Glomerular visceral epithelial cell (primary cell): ENCODE measurements around the gene MEN1.

Source experiments
- DNase-seq: peaks from one replicate; pipeline ENCODE4 v3.0.0-alpha.2; 2016; ENCODE audit errors: extremely low spot score

The MEN1 gene

GRCh38 chr11:64801561-64802369 is 8.6 kb downstream of the MEN1 start:
- no peak for DNase-seq

DNA sequence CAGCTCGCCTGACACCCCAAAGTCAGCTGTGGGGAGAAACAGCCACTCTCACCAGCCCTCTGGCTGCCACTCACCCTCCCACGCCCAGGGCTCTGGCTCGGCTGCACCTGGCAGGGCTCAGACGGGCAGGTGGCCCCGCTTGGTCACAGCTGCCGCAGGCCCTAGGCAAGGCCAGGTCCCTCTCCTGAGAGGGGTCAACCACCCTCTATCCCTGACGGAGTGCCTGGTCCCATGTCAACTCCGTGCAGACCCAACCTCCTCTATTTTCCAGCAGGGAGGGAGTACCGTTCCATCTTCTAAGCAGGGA is 9.2 kb downstream of the MEN1 start:
- no peak for DNase-seq

DNA sequence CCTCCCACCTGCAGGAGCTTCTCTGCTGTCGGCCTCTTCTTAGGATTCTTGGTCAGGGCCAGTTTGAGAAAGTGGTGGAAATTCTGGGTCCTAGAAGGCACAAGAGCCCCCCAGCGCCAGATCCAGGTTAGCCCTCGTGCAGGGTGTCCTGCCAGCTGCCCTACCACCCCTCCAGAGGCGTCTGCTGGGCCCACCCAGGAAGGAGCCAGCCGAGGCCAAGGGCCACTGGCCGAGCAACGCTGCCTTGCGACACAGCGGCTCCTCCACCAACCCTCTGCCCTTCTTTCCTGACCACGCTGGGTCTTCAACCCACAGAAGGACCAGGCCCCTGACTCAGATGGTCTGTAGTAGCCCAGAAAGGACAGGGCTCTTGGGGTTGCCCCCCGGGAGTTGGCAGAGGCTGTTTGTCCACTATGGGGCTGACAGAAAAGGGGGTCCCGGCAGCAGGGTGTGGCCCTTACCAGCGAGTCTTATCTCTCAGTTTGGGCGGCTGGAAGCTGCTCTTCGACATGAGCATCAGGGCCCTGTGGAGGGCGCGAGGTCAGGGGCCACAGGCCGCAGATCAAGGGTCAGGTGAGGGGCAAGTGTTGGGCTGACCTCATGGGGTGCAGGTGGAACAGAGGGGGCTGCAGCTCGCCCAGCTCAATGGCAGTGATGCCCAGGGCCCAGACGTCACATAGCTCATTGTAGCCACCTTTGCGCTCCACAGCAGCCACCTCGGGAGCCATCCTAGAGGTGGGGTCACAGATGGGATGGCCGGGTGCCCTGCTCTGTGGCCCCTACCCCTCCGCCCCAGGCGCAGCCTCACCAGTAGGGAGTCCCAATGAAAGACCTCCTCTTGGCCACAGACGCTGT is 9.8 kb downstream of the MEN1 start:
- DNase-seq: no peak

- DNase-seq: no peak
Measured at GRCh38 chr11:64799623-64800302, 10.6 kb downstream of the MEN1 start.

DNA sequence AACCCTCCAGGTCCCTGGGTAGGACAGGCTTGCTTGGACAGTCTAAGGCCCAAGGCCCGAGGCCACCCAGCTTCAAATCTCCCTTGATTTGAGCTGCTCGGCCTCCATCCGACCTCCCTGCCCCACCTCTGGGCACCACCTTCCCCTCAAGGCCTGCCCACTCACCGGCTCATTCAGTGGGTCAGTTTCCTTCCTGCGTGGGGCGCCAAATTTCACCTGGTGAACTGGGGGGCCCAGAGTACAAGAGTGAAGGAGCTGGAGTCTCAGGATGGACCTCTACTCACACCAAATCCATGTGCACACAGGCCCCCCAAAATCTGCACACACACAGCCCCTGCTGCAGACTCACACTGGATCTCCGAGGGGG is 11.1 kb downstream of the MEN1 start:
- DNase-seq: no peak

DNA sequence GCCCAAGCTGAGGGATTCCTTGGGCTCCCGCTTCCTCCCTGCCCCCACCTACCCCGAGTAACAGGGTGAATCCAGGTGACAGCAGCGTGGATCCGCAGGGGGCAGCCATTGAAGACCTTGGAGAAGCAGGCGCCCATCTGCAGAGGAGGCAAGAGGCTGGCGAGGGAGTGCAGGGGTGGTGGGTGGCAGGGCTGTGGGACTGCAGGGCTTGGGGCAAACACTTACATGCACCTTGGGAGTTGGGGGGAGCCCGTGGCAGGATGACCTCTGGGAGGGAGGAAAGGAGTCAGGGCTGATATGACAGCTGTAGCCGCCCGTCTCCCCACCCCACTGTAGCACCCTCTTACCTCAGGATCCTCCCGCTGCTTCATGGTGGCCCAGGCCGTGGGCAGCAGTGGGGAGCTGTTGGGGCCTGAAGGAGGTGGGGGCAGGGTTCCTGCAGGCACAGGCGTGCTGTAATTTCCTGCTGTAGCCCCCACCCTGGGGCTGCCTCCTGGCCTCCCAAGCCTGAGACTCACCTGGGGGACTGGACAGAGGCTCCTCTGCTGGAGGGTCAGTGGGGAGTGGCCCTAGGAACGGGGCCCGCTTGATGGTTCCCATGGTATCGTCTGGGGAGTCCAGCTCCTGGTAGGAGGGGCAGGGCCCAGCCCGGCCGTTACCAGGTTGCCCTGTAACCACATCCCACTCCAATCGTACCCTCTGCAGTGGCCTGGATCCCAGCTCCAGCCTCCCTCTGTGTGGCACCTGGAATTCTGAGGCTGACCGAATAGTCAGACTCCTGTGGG is 13.4 kb downstream of the MEN1 start:
- no peak for DNase-seq

- DNase-seq: no peak
Measured at GRCh38 chr11:64796047-64796756, 14.1 kb downstream of the MEN1 start.

GRCh38 chr11:64794526-64794925 is 15.8 kb downstream of the MEN1 start:
- DNase-seq: no peak

- DNase-seq: no peak
Measured at GRCh38 chr11:64793271-64794160, 16.8 kb downstream of the MEN1 start.

GRCh38 chr11:64792482-64792881 is 17.9 kb downstream of the MEN1 start:
- DNase-seq: no peak

- DNase-seq: no peak
Measured at GRCh38 chr11:64791781-64792291, 18.5 kb downstream of the MEN1 start.

- no peak for DNase-seq
Measured at GRCh38 chr11:64790205-64791095, 19.9 kb downstream of the MEN1 start.

DNA sequence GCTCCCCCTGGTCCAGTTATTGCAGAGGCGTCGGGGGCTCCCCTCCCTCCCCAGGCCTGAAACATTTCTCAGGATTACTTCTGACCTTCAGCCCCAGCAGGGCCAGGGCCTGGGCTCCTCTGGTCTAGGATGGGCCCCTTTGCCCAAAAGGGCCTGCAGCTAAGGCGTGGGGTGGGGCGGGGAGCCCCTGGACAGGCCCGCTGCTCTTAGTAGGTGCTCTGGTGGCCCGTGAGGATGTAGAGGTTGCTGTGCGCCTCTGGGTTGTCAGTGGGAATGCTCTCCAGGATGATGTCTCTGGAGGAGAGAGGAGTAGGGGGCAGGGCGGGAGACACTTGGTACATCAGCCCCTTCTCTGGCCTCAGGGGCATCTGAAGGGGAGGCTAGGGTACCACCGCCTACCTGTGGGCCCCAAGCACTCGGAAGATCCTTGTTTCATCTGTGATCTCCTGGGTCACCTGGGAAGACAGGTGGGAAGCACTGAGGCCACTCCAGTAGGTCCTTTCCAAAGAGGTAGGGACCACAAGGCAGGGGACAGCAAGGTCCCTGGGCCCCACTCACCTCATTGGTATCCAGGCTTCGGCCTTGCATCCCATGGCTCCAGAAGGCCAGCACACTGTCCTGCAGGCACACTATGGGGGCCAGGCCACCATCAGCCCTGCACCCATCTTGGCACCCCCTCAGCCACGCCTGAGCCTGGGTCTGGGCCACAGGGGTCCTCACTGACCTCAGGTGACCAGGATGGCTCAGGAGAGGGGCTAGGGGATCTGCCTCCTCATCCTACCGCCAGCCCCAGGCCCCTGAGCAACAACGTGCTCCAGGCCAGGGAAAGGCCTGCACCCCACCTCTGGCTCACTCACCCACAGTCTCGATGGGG is 20.8 kb downstream of the MEN1 start:
- DNase-seq: no peak

GRCh38 chr11:64788321-64789215 is 21.8 kb downstream of the MEN1 start:
- no peak for DNase-seq

GRCh38 chr11:64787526-64788320 is 22.6 kb downstream of the MEN1 start:
- DNase-seq: peak; percentile 36

- DNase-seq: no peak
Measured at GRCh38 chr11:64786308-64786707, 24.0 kb downstream of the MEN1 start.
